ENCODE measurements around the gene SORBS1. TPM values are rescaled to one million over a fixed set of nuclear protein-coding genes. Genes with fewer than 3 reads are reported as not detected.

The SORBS1 gene
- total and polyA plus RNA-seq, 4 donors, result 33.2 to 71.3 (median 44.1) TPM

- no peak for DNase-seq (ENCODE audit: low spot score)
- H3K4me3 ChIP-seq (ENCODE audit: low read depth in 1 of 3, low read length in 3 of 3), result no peak overlapping the region
- H3K27ac ChIP-seq (ENCODE audit: low read depth in 1 of 2, low read length in 2 of 2), result peak overlapping the region; percentile 87 to 94
- H3K36me3 ChIP-seq (ENCODE audit: control insufficient read depth in 4 of 4, insufficient read depth in 3 of 4, low read depth in 1 of 4, low read length in 3 of 4), result no peaks in the 10 kb centered on the region
- no peaks in the 10 kb centered on the region for H3K9me3 ChIP-seq (ENCODE audit: control insufficient read depth in 4 of 4, low read length in 3 of 4)
- peaks cover 13 to 32% (median 25%) of the 10 kb centered on the region in 4 donors for H3K4me1 ChIP-seq (ENCODE audit: control insufficient read depth in 4 of 4, insufficient read depth in 4 of 4, low read length in 3 of 4)
- TF ChIP-seq HNF4G (IDR thresholded peaks at IDR 0.05), result no peak
- TF ChIP-seq RXRA (IDR thresholded peaks at IDR 0.05), result peak in 1 of 2 donors; percentile 48
- TF ChIP-seq, protein P1, sequence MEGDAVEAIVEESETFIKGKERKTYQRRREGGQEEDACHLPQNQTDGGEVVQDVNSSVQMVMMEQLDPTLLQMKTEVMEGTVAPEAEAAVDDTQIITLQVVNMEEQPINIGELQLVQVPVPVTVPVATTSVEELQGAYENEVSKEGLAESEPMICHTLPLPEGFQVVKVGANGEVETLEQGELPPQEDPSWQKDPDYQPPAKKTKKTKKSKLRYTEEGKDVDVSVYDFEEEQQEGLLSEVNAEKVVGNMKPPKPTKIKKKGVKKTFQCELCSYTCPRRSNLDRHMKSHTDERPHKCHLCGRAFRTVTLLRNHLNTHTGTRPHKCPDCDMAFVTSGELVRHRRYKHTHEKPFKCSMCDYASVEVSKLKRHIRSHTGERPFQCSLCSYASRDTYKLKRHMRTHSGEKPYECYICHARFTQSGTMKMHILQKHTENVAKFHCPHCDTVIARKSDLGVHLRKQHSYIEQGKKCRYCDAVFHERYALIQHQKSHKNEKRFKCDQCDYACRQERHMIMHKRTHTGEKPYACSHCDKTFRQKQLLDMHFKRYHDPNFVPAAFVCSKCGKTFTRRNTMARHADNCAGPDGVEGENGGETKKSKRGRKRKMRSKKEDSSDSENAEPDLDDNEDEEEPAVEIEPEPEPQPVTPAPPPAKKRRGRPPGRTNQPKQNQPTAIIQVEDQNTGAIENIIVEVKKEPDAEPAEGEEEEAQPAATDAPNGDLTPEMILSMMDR (IDR thresholded peaks at IDR 0.05; ENCODE audit: low read depth, low read length, missing input control), result no peak
- TF ChIP-seq MAX (IDR thresholded peaks at IDR 0.05), result peak; percentile 18
- TF ChIP-seq REST (IDR thresholded peaks at IDR 0.05), result no peak
- no peak for TF ChIP-seq EGR1 (IDR thresholded peaks at IDR 0.05; ENCODE audit: low read depth in 2 of 2)
- TF ChIP-seq YY1 (IDR thresholded peaks at IDR 0.05), result peak; percentile 26
- TF ChIP-seq HNF4A (conservative IDR thresholded peaks at IDR 0.05), result peak in 1 of 2 donors; percentile 62
- peak in 1 of 2 donors; percentile 72 for TF ChIP-seq JUND (IDR thresholded peaks at IDR 0.05)
- peak; percentile 37 for TF ChIP-seq FOXA2 (IDR thresholded peaks at IDR 0.05)
- TF ChIP-seq FOXA1 (IDR thresholded peaks at IDR 0.05), result peak; percentile 24
- no peaks in the 10 kb centered on the region for H3K27me3 ChIP-seq (ENCODE audit: control insufficient read depth in 4 of 4, insufficient read depth in 4 of 4, low read length in 3 of 4)
- 47% methylated on average over 4 of the region's 4 CpGs for WGBS
- H3K9ac ChIP-seq (ENCODE audit: low read depth in 1 of 2, low read length in 2 of 2), result peak overlapping the region in 1 of 2 donors; percentile 77
Measured at GRCh38 chr10:95279042-95279820, 281.9 kb downstream of the SORBS1 start.

DNA sequence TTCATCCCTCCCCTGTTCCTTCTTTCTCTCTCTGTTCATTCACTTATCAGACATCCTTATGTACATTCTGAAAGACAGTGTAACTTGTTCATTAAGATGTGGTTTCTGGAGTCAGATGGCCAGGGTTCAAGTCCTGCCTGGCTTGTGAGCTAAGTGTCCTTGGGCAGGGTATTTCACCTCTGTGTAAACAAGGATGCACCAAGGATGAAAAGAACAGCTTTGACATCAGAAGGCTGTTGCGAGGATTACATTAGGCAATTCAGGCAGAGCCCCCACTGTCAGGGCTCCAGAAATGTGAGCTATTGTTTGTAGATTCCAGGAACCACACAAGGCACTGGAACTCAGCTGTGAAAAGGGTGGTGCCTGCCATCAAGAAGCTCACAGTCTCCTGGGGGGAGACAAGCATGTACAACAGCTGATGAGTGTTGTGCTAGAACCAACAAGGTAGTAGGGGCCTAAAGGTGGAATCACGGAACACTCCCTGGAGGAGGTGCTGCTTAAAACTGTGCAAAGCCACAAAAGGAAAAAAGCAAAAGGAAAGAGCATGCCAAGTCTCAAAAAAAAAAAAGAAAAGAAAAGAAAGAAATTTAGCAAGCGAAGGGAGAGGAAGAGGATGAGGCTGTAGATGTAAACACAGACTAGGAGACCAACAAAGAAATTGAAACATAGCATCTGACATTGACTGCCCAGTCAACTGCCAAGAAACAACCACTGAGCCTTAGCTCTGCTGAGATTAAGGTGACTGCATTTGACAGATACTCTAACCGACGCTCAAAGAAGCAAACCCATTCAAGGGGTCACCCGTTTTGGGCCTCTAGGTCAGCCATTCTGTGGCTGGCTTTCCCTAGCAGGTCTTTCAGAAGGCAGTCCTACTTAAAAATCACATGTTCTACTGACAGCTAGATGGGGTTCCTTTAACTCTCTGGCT is 282.8 kb downstream of the SORBS1 start:
- Histone ChIP-seq H3K4me3 (ENCODE audit: low read depth in 1 of 3, low read length in 3 of 3) (no peak overlapping the region), H3K9ac (ENCODE audit: low read depth in 1 of 2, low read length in 2 of 2) (no peak overlapping the region), H3K27me3 (ENCODE audit: control insufficient read depth in 4 of 4, insufficient read depth in 4 of 4, low read length in 3 of 4) (no peaks in the 10 kb centered on the region), H3K36me3 (ENCODE audit: control insufficient read depth in 4 of 4, insufficient read depth in 3 of 4, low read depth in 1 of 4, low read length in 3 of 4) (no peaks in the 10 kb centered on the region), H3K27ac (ENCODE audit: low read depth in 1 of 2, low read length in 2 of 2) (peak overlapping the region; percentile 87 to 94), H3K9me3 (ENCODE audit: control insufficient read depth in 4 of 4, low read length in 3 of 4) (no peaks in the 10 kb centered on the region), H3K4me1 (ENCODE audit: control insufficient read depth in 4 of 4, insufficient read depth in 4 of 4, low read length in 3 of 4) (peaks cover 17 to 40% (median 32%) of the 10 kb centered on the region in 4 donors)
- WGBS, result 70% methylated on average over 6 of the region's 6 CpGs
- TF ChIP-seq HNF4A (conservative IDR thresholded peaks at IDR 0.05) (peak; percentile 21 to 24), RXRA (IDR thresholded peaks at IDR 0.05) (peak in 1 of 2 donors; percentile 27), FOXA2 (IDR thresholded peaks at IDR 0.05) (peak; percentile 58), HNF4G (IDR thresholded peaks at IDR 0.05) (no peak)
- DNase-seq (ENCODE audit: low spot score), result no peak

Data from liver (tissue), 9 donors.